GM19239 (cell line): ENCODE data around the gene SYT3.
"Not testable (repeated sequence)": the region's sequence is repeated elsewhere in the genome, so short reads cannot be mapped to it uniquely, and the experiment has no call there.

ENCODE experiments used
- DNase-seq: peaks from one replicate; pipeline ENCODE4 v3.0.0; 2011; ENCODE audit warnings: low spot score; ENCODE audit not compliant: insufficient read length
- FAIRE-seq: peaks from 2 replicates; lab custom pipeline; 2011; peaks lifted over from hg19 to GRCh38; lab: Jason Lieb, UNC

The SYT3 gene

DNA sequence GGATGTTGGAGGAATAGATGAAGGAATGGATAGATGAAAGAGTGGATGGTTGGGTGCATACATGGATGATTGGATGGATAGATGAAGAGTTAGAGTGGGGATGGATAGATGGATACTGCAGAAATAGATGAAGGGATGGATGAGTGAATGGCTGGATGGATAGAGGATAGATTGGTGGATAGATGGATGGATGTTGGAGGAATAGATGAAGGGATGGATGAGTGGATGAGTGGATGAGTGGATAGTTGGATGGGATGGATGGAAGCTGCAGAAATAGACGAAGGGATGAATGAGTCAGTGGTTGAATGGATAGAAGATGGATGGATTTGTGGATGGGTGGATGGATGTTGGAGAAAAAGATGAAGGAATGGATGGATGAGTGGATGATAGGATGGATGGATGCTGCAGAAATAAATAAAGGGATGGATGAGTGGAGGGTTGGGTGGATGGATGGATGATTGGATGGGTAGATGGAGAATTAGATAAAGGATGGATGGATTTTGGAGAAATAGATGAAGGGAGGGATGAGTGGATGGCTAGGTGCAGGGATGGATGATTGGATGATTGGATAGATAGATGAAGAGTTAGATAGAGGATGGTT lies 4.7 kb upstream of the SYT3 start:
- DNase-seq (no peak), FAIRE-seq (no peak)

DNA sequence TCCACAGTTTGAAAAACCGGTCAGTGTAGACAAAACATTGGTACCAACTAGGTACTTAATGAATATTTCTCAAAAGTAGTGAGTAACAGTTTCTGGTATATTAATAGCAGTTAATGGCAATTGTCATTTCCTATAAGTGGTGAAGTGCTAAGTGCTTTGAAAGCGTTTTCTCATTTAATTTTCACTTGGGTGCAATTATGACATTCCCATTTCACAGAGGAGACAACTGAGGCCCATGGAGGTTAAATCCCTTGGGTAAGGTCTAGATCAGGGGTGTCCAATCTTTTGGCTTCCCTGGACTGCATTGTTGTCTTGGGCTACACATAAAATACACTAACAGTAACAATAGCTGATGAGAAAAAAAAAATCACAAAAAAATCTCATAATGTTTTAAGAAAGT lies 687 bp upstream of the SYT3 start:
- no peak for FAIRE-seq
- DNase-seq = no peak

DNA sequence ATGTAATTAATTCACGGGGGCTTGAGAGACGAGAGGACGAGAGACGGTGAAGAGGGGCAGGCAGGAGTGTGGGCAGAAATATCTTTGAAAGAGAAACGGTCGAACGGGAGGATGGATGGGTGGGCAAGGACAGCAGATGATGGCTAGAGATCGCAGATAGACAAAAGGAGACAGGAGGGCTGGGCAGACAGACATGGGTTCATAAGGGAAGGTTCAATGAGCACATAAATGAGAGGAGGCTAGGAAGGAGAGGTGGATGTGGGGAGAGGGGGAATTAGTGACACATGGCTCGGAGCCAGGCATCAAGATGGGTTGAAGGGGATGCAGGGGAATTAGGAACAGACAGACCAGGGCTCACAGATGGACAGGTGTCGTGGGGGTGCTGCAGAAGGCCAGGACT lies 1.1 kb downstream of the SYT3 start:
- FAIRE-seq (no peak), DNase-seq (no peak)

DNA sequence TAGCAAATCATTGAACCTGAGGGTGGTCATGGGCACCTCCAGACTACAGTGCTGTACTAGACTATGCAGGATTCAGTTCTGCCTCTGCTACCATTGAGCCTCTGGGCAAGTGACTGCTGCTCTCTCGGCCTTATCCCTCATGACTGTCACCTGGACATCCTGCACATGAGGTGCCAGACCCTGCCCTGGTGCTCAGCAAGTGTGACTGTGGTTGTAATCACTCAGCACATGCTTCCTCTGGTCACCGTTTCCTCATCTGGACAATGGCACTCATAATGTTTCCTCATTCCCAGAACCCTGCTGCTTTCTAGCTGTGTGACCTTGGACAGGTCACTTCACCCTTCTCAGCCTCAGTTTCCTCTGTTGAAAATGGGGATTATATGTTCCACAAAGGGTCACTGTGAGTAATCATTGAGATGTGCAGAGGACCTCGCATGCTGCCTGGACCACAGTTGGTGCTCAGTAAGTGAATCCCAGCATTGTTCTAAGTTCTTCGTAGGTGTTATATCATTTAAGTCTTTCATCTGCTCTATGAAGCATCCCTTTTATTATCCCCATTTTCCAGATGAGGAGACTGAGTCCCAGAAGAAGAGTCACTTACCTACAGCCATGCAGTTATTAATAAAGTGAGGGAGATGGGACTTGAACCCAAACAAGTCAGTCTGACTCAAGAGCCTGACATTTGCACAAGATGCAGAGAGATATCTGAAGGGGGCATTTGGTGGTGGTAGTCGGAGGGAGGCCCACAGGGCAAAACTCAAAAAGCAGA lies 3.2 kb downstream of the SYT3 start:
- DNase-seq (no peak), FAIRE-seq (no peak)

DNA sequence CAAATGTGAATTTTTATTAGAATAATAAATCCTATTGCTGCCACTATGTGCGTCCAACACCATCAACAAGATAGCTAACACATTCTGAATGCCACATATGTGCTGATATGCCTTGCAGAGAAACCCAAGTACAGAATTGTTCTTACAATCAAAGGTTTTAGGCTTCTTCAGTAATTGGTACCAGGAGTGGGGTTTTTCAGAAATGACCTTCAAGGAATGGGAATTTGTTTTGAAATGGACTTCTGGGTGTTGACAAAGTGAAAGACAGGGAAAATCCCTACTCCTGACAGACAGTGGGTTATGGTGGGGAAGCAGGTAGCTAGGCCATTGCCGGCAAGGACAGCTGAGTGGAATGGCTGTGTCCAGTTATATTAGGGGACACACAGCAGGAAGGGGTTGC lies 5.7 kb downstream of the SYT3 start:
- FAIRE-seq (no peak), DNase-seq (no peak)

DNA sequence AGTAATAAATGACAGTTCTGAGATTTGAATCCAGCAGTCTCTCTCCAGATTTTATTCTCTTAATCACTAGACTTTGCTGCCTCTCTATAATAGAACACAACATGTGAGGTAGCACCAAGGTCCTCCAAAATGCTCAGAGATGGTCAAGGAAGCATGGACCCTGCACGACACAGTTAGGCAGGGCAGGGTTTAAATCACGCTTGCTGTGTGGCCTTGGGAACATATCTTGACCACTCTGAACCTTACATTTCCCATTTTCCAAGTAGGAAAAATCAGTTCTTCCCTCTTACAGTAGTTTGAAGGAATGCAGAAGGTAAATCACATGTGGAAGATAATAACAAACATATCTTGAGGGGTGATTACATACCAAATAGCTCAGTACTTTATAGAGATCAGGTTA lies 6.3 kb downstream of the SYT3 start:
- FAIRE-seq = no peak

DNA sequence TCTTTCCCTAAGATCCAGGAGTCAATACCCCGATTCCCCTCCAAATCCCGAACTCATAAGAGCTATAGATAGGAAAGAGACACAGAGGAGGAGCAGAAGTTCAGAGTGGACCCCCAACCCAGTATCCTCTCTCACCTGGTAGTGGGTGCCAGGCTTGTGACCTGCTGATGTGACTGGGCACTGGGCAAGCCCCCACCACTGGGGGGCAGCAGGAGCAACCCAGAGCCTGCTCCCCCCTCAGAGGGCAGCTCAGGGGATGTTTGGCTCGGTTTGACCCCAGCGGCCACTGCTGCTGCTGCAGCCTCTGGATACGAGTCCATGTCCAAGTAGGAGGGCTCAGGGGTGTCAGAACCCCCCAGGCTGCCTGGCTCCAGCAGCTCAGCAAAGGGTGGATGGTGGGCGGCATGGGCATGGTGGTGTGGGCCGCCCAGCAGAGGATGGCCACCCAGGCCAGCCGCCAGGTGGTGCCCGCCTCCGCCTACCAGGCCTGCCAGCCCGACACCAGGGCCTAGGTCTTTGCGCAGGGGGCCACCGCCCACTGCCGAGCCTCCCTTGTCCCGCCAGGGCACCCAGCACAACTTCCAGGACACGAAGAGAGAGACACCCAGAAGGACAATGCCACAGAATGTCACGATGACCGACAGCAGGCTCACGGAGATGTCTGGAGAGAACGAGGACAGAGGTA lies 7.4 kb downstream of the SYT3 start:
- DNase-seq (no peak), FAIRE-seq (no peak)

More for the DNA sequence above, 6.3 kb downstream of the SYT3 start:
- DNase-seq = no peak

DNA sequence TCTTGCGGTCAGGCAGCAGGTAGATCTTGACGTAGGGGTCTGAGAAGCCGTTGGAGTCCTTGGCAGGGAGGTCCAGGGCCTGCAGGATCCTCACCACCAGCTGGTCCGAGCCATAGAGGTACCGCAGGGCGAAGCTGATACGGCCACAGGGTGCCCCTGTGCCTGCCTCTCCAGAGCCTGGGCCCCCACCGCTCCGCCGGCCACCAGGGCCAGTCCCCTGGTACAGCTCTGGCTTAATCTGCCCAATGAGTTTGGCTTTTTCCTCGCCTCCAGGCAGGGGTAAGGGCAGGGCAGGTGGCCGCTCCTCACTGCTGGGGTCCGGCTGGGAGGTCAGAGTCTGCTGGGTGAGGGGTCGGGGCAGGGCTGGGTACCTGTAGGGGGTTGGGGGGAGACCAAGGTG lies 9.9 kb downstream of the SYT3 start:
- FAIRE-seq (no peak), DNase-seq (no peak)

DNA sequence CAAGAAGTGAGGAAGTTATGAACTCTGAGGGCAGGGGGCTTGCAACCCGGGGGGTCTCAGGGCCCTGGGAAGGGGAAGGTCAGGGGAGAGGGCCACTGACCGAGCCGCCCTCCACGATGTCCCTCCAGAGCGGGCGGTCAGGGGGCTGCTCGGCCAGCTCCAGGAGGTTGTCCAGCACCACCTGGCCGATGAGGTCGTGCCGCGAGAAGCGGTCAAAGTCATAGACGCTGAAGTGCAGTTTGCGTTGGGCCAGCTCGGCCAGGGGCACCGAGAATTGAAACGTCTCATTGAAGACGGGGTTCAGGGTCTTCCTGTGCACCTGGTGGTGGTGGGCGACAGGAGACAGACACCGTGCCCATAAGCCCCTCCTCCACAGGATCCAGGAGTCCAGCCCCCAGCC lies 10.5 kb downstream of the SYT3 start:
- DNase-seq (no peak), FAIRE-seq (no peak)

DNA sequence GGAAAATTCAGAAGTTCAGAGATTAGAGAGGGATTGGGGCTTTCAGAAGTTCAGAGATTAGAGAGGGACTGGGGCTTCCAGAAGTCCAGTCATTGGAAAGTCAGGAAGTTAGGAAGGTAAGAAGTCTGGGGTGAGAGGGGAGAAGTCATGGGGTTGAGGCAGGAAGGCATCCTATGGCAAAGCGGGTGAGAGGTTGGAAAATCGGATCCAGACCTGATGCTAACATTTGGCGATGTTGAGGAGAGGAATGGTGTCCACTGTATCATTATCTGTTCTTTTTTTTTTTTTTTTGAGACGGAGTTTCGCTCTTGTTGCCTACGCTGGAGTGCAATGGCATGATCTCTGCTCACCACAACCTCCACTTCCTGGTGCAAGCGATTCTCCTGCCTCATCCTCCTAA lies 11.1 kb downstream of the SYT3 start:
- DNase-seq (no peak), FAIRE-seq (no peak)

DNA sequence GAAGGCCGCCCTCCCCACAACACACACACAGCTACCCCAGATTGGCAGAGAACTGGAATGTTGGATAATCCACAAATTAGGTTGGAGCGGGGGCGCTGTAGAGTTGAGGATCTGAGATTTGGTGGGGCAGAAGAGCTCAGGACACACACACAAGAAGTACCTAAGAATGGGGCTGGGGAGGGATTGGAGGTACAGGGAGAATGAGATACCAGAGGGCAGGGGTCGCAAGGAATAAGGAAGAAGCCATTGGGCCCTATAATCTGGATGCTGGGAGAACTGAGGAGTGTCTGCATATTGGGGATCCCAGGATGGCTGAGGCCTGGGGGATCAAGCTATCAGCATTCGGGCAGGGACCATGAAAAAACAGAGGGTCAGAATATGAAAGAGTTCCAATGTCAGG lies 11.5 kb downstream of the SYT3 start:
- DNase-seq (no peak), FAIRE-seq (no peak)

DNA sequence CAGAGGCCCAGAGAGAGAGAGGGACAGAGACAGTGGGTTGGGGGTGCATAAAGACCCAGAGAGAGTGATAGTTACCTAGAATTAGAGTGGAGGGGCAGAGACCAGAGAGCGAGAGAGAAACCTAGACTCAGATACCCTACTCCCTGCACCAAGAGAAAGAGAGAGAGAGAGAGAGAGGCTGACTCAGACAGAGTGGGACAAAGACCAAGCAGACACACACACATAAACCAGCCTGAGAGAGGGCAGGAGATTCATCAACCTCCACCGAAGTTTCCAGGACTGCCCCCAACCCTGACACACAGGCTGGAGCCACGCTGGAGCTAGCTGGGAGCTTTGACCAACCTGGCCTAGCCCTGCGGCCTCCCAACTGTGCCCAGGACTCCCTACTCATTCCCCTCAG lies 12.9 kb downstream of the SYT3 start:
- DNase-seq (no peak), FAIRE-seq (no peak)

DNA sequence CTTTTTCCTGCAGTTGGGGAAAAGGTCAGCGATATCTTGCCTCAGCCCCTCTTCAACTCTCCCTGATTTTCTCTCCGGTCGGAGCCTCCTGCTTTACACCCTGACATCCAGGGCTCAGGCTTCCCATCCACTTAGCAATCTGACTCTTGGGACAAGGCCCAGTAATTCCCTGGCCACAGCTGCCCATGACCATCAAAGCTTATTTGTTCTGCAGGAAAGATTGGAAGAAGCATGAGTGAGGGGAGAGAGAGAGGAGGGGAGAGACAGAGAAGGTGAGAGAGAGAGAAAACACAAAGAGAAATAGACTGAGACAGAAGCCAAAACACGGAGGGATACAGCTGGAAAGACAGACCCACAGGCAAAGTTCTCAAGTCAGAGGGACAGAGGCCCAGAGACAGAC lies 13.7 kb downstream of the SYT3 start:
- DNase-seq = no peak
- no peak for FAIRE-seq

DNA sequence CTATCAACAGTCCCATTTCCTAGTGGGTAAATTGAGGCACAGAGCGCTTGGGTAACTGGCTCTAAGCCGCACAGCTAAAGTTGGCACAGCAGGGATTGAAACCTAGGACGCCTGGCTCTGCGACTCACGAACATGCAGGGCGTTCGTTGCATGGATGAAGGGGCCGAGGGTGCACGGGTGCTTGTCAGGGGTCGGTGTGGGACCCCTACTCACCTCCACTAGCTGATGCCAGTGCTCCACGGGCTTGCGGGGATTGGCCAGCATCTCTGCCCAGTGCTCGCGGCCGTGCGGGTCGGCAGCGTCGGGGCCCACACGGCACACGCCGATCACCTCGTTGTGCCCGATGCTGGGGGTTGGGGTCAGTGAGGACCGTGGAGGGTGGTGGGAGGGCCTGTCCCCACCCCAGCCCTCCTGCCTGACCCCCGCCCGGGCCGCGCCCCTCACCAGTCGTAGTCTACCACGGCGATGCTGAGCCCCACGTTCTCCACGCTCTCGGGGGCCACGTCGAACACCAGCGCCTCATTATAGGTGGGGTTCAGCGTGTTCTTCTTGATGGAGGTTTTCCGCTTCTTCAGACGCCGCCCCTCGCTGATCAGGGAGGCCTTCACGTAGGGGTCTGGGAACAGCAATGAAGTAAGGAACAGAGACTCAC lies 14.6 kb downstream of the SYT3 start:
- FAIRE-seq = no peak
- no peak for DNase-seq

DNA sequence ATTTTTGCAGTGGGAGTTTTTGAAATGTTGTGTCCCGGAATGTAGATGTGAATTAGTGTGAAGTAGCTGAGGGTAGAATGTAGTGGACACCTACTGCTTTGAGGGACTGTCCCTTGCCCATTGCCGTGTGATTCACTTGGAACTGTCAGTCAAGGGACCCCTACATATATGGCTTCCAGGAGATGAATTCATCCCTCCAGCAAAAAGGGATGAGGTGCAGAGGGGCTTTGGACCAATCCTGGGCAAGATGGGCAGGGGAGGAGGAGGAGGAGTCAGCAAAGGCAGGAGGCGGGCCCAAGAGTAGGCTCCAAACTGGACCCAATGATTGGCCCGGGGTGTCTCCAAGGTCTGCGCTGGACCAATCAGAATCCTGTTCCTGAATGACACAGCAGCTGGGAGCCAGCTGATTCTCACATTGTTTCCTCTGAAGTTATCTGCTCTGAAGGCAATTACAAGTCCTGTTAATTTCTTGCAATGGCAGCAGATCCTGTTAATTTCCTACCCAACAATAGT lies 19.2 kb downstream of the SYT3 start:
- DNase-seq, FAIRE-seq: not testable (repeated sequence)

DNA sequence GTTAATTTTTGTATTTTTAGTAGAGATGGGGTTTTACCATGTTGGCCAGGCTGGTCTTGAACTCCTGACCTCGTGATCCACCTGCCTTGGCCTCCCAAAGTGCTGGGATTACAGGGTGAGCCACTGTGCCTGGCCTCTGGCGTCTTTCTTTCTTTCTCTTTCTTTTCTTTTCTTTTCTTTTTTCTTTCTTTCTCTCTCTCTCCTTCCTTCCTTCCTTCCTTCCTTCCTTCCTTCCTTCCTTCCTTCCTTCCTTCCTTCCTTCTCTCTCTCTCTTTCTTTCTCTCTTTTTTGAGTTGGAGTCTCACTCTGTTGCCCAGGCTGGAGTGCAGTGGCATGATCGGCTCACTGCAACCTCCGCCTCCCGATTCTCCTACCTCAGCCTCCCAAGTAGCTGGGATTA lies 20.5 kb downstream of the SYT3 start:
- FAIRE-seq, DNase-seq: not testable (repeated sequence)

DNA sequence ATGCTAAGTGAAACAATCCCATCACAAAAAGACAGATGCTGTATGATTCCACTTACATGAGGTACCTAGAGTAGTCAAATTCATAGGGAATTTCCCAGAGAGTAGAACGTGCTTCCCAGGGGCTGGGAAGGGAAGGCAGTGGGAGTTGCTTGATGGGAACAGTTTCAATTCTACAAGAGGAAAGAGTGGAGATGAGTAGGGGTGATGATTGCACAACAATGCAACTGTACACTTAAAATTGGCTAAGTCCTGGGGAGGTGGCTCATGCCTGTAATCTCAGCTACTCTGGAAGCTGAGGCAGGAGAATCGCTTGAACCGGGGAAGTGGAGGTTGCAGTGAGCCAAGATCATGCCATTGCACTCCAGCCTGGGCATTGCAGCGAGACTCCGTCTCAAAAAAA lies 21.3 kb downstream of the SYT3 start:
- not testable (repeated sequence) for DNase-seq, FAIRE-seq

DNA sequence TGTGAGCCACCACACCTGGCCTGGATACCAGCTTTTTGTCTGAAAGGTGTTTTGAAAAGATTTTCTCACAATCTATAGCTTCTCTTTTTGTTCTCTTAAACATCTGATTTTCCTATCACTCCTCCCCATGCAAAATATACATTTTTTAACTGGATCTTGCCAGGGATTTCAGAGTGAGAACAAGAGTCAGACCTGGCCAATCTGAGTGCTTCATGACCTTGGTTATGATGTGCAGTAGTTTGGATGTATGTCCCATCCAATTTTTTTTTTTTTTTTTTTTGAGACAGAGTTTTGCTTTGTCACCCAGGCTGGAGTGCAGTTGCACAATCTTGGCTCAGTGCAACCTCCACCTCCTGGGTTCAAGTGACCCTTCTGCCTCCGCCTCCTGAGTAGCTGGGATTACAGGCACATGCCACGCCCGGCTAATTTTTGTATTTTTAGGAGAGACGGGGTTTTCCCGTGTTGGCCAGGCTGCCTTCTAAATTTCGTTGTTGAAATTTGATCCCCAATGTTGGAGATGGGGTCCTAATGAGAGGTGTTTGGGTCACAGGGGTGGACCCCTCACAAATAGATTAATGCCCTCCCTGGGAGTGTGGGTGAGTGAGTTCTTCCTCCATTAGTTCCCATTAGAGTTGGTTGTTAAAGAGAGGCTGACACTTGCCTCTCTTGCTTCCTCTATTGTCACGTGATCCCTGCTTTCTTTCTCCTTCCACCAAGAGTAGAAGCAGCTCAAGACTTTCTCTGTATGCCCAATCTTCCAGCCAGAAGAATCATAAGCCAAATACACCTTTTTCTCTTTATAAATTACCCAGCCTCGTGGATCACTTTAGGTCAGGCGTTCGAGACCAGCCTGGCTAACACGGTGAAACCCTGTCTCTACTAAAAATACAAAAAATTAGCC lies 26.9 kb downstream of the SYT3 start:
- not testable (repeated sequence) for FAIRE-seq, DNase-seq

DNA sequence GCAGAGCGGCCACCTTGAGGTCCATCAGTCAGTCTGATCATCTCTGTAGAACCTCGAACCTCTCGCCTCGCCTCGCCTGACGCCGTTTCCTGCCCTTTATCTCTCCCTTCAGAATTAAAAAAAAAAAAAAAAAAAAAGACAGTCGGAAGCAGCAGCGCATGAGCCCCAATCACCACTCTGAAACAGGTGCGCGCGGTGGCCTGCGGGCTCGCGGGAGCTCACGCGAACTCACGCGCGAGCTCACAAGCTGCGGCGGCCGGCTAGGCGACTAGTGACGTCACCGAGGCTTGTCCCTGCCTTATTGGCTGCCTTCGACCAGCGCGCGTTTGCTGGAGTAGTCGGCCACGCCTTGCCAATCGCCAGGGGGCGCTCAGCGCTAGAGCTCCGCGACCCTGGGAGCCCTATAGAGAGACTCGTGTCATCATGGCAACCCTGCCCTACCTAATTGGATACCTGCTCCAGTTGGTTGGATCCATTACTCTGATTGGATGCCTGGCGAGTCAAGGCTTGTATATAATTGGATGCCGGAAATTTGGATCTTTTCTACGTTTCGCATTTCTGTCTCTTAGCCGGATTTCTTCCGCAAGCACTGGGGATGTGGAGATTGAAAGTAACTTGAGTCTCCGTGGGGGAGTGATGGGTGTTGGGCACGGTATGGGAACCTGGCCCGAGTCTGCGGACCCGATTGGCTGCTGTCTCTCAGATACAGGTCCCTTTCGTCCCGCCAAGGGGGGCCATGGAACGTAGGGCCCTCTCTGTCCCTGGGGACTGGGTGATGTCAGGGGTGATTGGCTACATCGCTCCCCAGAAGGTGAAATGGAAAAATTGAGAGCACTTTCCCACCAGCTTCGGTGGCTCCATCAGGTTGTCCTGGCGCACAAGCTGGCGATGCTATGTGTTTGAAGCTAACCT lies 31.6 kb downstream of the SYT3 start:
- DNase-seq = peak; percentile 85
- FAIRE-seq = no peak
